GM21529 (cell line): ENCODE results near the gene HCN2.
A peak's percentile ranks its signal among the peaks of the same experiment; 100 is the strongest.

ENCODE experiments used
- ATAC-seq: cut with Tn5 transposase; IDR thresholded peaks from one replicate; pipeline ENCODE4 v1.9.1; 2021; ENCODE audit not compliant: unreplicated experiment

HCN2 gene

DNA sequence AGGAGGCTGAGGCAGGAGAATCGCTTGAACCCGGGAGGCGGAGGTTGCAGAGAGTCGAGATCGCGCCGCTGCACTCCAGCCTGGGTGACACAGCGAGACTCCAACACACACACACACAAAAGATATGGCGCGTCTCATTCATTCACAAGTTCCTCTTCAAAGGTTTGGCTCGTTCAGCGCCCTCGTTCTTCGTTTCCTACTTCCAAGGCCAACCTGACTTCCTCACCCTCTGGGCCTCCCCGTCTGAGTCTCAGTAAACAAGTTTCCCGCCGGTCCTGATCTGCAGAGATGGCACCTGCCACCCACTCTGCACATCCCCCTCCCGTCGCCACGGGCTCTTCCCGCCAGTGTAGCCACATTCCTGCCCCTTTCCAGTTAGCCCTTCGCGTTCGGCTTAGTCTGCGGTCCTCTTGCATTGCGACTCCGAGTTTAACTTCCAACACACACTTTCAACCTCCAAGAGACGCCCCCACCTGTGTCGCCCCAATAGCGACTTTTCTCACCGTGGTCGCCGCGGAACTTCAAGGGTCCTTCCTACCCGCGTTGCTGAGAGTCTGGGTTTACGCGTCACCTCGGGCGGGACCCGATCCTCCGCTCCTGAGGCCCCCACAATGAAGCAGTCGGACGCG is 18.6 kb upstream of the HCN2 start:
- no peak for ATAC-seq

- ATAC-seq: no peak
Measured at GRCh38 chr19:571566-571974, 18.1 kb upstream of the HCN2 start.

- ATAC-seq: peak; percentile 75
Measured at GRCh38 chr19:572140-572742, 17.4 kb upstream of the HCN2 start, which contains the start of gene BSG. Gene BSG (plus strand): TSS chr19:572596. CDS start chr19:572635, 39 bp downstream.

- peak; percentile 21 for ATAC-seq
Measured at GRCh38 chr19:572743-573518, 16.8 kb upstream of the HCN2 start.

DNA sequence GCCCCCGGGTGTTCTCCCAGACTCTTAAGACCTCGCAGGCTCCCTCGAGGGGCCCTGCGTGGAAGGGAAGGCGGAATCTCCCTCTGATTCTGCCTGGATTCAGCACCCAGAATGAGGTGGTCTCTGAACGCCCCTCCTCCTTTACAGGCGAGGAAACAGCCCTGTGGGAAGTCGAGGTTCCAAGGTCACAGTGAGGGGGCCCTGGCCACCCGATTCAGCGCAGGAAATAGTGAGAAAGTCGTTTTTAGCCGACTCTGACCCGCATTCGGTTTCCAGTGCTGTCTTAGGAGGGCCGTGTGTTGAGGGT is 16.2 kb upstream of the HCN2 start:
- ATAC-seq: no peak

GRCh38 chr19:574658-575526 is 14.8 kb upstream of the HCN2 start:
- ATAC-seq: no peak

- ATAC-seq: no peak
Measured at GRCh38 chr19:575527-576506, 13.9 kb upstream of the HCN2 start.

DNA sequence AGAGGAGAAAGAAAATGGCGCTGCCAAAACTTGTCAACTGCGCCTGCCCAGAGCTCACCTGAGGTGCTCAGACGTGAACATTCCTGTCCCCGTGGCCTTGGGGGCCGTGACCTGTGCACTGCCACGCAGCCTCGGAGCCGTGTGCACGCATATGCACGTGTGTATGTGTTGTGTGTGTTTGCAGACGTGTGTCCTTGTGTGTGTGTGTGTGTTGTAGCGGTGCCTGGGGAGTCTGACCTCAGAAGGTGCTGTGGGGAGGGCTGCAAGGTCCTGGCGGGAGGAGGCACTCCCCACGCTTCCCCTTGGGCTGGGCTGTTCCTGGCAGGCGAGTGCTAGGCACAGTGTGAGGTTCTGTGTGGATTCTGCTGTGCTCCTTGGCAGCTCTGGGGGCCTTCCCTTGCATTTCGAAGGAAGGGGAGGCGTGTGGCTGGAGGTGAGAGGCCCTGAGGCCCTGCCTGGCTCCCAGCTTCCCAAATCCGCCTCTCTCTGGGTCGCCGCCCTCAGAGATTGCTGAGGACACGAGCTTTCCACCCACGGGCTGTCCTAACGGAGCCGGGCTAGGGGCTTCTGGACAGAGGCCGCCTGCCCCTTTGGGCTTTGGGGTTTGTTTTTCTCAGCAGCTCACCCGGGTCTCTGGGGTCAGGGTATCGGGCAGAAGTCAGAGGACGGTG is 12.8 kb upstream of the HCN2 start:
- ATAC-seq: no peak

DNA sequence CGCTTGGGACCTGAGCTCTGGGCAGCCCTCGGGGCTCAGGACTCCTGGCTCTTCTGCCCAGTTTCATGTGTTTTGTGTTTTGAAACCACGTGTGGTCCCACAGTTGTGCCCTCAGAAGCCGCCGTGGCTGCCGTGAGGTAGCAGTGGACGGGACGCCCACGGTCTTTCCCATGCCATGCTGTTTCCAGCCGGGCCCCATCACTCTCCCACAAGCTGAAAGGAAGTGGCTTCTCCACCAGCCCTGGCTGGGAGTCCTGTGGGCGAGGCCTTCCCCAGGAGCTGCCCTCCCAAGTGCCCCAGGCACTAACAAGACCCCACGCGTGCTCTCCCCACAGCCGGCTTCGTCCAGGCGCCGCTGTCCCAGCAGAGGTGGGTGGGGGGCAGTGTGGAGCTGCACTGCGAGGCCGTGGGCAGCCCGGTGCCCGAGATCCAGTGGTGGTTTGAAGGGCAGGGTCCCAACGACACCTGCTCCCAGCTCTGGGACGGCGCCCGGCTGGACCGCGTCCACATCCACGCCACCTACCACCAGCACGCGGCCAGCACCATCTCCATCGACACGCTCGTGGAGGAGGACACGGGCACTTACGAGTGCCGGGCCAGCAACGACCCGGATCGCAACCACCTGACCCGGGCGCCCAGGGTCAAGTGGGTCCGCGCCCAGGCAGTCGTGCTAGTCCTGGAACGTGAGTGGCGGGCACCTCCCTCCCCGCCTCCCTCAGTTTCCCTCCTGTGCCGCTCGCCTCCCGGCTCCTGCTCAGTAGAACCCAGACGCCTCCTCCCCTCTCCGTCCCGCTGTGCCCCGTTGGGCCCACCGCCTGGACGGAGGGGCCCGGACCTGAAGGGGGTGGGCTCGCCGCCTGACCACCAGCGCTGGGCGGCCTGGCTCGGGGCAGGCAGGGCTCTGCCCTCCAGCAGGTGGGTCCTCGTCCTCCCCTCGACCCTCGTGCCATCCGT is 12.0 kb upstream of the HCN2 start:
- no peak for ATAC-seq

GRCh38 chr19:579111-579841 is 10.4 kb upstream of the HCN2 start:
- ATAC-seq: no peak

- ATAC-seq: no peak
Measured at GRCh38 chr19:579842-580155, 9.9 kb upstream of the HCN2 start.

DNA sequence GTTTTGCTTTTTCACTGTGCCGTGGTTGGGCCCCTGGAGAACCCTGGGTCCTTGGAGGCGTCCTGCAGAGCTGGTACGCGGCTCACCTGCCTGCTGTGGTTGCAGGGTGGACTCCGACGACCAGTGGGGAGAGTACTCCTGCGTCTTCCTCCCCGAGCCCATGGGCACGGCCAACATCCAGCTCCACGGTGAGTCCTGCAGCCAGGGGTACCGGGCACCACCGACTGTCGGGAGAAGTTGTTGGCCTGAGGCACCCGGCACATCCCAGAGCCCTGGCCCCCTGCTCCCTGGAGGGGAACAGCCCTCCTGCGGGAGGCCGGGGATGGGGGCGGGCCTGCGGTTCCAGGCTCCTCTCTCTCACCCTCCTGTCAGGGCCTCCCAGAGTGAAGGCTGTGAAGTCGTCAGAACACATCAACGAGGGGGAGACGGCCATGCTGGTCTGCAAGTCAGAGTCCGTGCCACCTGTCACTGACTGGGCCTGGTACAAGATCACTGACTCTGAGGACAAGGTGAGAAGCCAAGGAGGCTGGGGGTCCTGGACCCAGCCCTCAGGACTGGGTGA is 9.3 kb upstream of the HCN2 start:
- no peak for ATAC-seq

DNA sequence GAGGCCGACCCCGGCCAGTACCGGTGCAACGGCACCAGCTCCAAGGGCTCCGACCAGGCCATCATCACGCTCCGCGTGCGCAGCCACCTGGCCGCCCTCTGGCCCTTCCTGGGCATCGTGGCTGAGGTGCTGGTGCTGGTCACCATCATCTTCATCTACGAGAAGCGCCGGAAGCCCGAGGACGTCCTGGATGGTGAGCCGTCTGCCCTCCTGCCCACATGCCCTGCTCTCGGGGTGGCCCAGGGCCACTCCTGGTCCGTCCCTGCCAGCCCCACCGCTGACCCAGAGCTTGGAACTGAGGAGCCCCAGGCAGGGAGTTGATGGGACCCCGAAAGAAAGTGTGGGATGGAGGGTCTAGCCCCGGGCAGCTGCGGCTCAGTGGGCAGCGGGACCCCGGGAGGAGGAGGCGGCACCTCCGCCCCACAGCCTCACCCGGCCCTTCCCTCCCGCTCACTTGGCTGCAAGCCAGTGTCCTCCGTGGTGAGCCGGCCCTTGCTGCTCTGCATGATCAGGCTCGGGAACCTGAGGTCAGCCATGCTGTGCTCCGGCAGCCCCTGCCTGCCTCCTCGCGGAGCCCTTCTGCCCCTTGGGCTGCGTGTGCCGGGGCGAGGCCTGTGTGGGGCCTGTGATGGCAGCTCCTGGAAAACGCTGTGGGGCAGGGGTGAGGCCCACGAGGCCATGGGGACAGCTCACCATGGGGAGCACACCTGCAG is 8.1 kb upstream of the HCN2 start:
- ATAC-seq: no peak

DNA sequence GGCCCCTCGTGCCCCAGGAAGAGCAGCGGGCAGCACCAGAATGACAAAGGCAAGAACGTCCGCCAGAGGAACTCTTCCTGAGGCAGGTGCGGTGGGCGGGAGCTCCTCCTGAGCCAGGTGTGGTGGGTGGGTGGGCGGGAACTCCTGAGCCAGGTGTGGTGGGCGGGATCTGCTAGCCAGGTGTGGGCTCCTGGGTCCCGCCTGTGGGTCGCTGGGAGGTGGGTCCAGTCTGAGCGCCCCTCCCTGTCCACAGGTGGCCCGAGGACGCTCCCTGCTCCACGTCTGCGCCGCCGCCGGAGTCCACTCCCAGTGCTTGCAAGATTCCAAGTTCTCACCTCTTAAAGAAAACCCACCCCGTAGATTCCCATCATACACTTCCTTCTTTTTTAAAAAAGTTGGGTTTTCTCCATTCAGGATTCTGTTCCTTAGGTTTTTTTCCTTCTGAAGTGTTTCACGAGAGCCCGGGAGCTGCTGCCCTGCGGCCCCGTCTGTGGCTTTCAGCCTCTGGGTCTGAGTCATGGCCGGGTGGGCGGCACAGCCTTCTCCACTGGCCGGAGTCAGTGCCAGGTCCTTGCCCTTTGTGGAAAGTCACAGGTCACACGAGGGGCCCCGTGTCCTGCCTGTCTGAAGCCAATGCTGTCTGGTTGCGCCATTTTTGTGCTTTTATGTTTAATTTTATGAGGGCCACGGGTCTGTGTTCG is 7.0 kb upstream of the HCN2 start:
- ATAC-seq: no peak

DNA sequence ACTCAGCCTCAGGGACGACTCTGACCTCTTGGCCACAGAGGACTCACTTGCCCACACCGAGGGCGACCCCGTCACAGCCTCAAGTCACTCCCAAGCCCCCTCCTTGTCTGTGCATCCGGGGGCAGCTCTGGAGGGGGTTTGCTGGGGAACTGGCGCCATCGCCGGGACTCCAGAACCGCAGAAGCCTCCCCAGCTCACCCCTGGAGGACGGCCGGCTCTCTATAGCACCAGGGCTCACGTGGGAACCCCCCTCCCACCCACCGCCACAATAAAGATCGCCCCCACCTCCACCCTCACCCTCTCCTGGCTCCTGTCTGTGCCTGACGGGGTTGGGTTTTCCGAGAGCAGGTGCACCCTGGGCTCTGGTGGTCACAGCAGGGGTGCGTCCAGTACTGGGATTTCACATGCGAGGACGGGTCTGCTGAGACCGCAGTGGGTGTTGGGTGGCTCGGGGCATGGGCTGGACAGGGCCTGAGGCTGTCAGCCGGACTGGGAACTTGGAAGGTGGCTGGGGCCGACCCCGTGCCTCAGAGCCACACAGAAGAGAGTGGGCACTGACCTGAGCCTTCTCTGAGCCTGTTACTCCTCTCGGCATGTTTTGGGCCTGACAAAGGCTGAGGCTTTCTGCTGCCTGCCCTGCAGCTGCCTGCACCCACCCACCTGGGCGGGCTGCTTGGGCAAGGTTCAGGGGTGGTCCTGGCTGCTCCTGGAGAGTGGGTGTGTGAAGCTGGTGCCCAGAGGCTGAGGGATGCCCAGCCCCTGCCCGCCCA is 6.3 kb upstream of the HCN2 start:
- no peak for ATAC-seq

- ATAC-seq: no peak
Measured at GRCh38 chr19:583968-584239, 5.8 kb upstream of the HCN2 start.
